IPS-18a (cell line): ENCODE data around the gene CXCL1.

Source experiments
- H3K27ac ChIP-seq: one replicate; pipeline ENCODE4 v1.5.1; 2013; ENCODE audit warnings: low read length
- H3K27me3 ChIP-seq: one replicate; pipeline ENCODE4 v1.6.1; 2013; ENCODE audit warnings: mild to moderate bottlenecking, low read length; ENCODE audit not compliant: control insufficient read depth, insufficient read depth
- H3K36me3 ChIP-seq: one replicate; pipeline ENCODE4 v1.6.1; 2013; ENCODE audit warnings: low read depth, low read length; ENCODE audit not compliant: control insufficient read depth
- H3K4me1 ChIP-seq: one replicate; pipeline ENCODE4 v1.6.1; 2013; ENCODE audit warnings: low read depth, low read length; ENCODE audit not compliant: control insufficient read depth
- H3K4me3 ChIP-seq: one replicate; pipeline ENCODE4 v1.5.1; 2013; ENCODE audit warnings: low read length
- H3K9ac ChIP-seq: one replicate; pipeline ENCODE4 v1.6.1; 2013; ENCODE audit warnings: mild to moderate bottlenecking, low read length, moderate library complexity
- H3K9me3 ChIP-seq: one replicate; pipeline ENCODE4 v1.6.1; 2013; ENCODE audit warnings: low read depth, low read length; ENCODE audit not compliant: control insufficient read depth

The CXCL1 gene

GRCh38 chr4:73841243-73841925 is 27.8 kb upstream of the CXCL1 start:
- peaks cover 15% of the 10 kb centered on the region for H3K27me3 ChIP-seq
- no peaks in the 10 kb centered on the region for H3K36me3 ChIP-seq
- no peak overlapping the region for H3K27ac ChIP-seq
- H3K4me3 ChIP-seq, result no peak overlapping the region
- peaks cover 6% of the 10 kb centered on the region for H3K4me1 ChIP-seq
- no peak overlapping the region for H3K9ac ChIP-seq
- H3K9me3 ChIP-seq, result no peaks in the 10 kb centered on the region

- H3K27ac ChIP-seq, result no peak overlapping the region
- no peaks in the 10 kb centered on the region for H3K9me3 ChIP-seq
- H3K27me3 ChIP-seq, result peaks cover 4% of the 10 kb centered on the region
- H3K4me1 ChIP-seq, result peaks cover 6% of the 10 kb centered on the region
- H3K4me3 ChIP-seq, result no peak overlapping the region
- no peak overlapping the region for H3K9ac ChIP-seq
- H3K36me3 ChIP-seq, result no peaks in the 10 kb centered on the region
Measured at GRCh38 chr4:73842696-73843095, 26.5 kb upstream of the CXCL1 start.

GRCh38 chr4:73843369-73843768 is 25.8 kb upstream of the CXCL1 start:
- Histone ChIP-seq H3K27me3 (no peaks in the 10 kb centered on the region), H3K9ac (no peak overlapping the region), H3K36me3 (no peaks in the 10 kb centered on the region), H3K4me3 (no peak overlapping the region), H3K27ac (no peak overlapping the region), H3K9me3 (no peaks in the 10 kb centered on the region), H3K4me1 (peaks cover 6% of the 10 kb centered on the region)

GRCh38 chr4:73844345-73844744 is 24.8 kb upstream of the CXCL1 start:
- no peak overlapping the region for H3K4me3 ChIP-seq
- H3K4me1 ChIP-seq, result peaks cover 6% of the 10 kb centered on the region
- H3K27ac ChIP-seq, result no peak overlapping the region
- no peak overlapping the region for H3K9ac ChIP-seq
- H3K27me3 ChIP-seq, result no peaks in the 10 kb centered on the region
- H3K9me3 ChIP-seq, result no peaks in the 10 kb centered on the region
- no peaks in the 10 kb centered on the region for H3K36me3 ChIP-seq

GRCh38 chr4:73844806-73845205 is 24.4 kb upstream of the CXCL1 start:
- Histone ChIP-seq H3K4me1 (peaks cover 6% of the 10 kb centered on the region), H3K9me3 (no peaks in the 10 kb centered on the region), H3K9ac (no peak overlapping the region), H3K4me3 (no peak overlapping the region), H3K36me3 (no peaks in the 10 kb centered on the region), H3K27ac (no peak overlapping the region), H3K27me3 (no peaks in the 10 kb centered on the region)

- Histone ChIP-seq H3K9me3 (no peaks in the 10 kb centered on the region), H3K4me1 (peaks cover 6% of the 10 kb centered on the region), H3K27me3 (no peaks in the 10 kb centered on the region), H3K9ac (no peak overlapping the region), H3K36me3 (no peaks in the 10 kb centered on the region), H3K27ac (no peak overlapping the region), H3K4me3 (no peak overlapping the region)
Measured at GRCh38 chr4:73847526-73848182, 21.5 kb upstream of the CXCL1 start.

GRCh38 chr4:73848183-73848777 is 20.9 kb upstream of the CXCL1 start:
- Histone ChIP-seq H3K4me3 (no peak overlapping the region), H3K27ac (no peak overlapping the region), H3K9me3 (no peaks in the 10 kb centered on the region), H3K9ac (no peak overlapping the region), H3K27me3 (no peaks in the 10 kb centered on the region), H3K4me1 (peaks cover 6% of the 10 kb centered on the region), H3K36me3 (no peaks in the 10 kb centered on the region)

- Histone ChIP-seq H3K36me3 (no peaks in the 10 kb centered on the region), H3K9me3 (no peaks in the 10 kb centered on the region), H3K9ac (no peak overlapping the region), H3K27me3 (no peaks in the 10 kb centered on the region), H3K27ac (no peak overlapping the region), H3K4me1 (no peaks in the 10 kb centered on the region), H3K4me3 (no peak overlapping the region)
Measured at GRCh38 chr4:73850261-73850970, 18.8 kb upstream of the CXCL1 start.

GRCh38 chr4:73851293-73851692 is 17.9 kb upstream of the CXCL1 start:
- H3K27me3 ChIP-seq, result no peaks in the 10 kb centered on the region
- H3K4me3 ChIP-seq, result no peak overlapping the region
- no peaks in the 10 kb centered on the region for H3K4me1 ChIP-seq
- H3K36me3 ChIP-seq, result no peaks in the 10 kb centered on the region
- H3K27ac ChIP-seq, result no peak overlapping the region
- no peaks in the 10 kb centered on the region for H3K9me3 ChIP-seq
- H3K9ac ChIP-seq, result no peak overlapping the region

- Histone ChIP-seq H3K27me3 (no peaks in the 10 kb centered on the region), H3K36me3 (no peaks in the 10 kb centered on the region), H3K9ac (no peak overlapping the region), H3K27ac (no peak overlapping the region), H3K4me3 (no peak overlapping the region), H3K4me1 (no peaks in the 10 kb centered on the region), H3K9me3 (no peaks in the 10 kb centered on the region)
Measured at GRCh38 chr4:73852771-73853170, 16.4 kb upstream of the CXCL1 start.

- Histone ChIP-seq H3K36me3 (no peaks in the 10 kb centered on the region), H3K9ac (no peak within 1 kb of the TSS), H3K4me1 (no peaks in the 10 kb centered on the region), H3K9me3 (no peaks in the 10 kb centered on the region), H3K4me3 (no peak within 1 kb of the TSS), H3K27ac (no peak within 1 kb of the TSS), H3K27me3 (no peaks in the 10 kb centered on the region)
Measured at GRCh38 chr4:73853246-73853704, 15.9 kb upstream of the CXCL1 start, which contains the start of gene PF4V1. PF4V1 (plus strand) TSS chr4:73853296; CDS start chr4:73853363, 67 bp downstream.
